GM12878 (cell line): ENCODE results near the gene IQGAP1. TPM values are rescaled to one million over a fixed set of nuclear protein-coding genes. Genes with fewer than 3 reads are reported as not detected.

Source experiments
- ATAC-seq: fragments of 200-7000 bp; cut with Tn5 transposase; 3 replicates; pipeline ENCODE4 v1.9.1; 2020; ENCODE audit warnings: mild to moderate bottlenecking, moderate library complexity
- BruUV-seq: library from RNA; stranded (reverse); fragments of 400-500 nt; replicated peaks from 2 replicates; lab custom pipeline; 2021; lab: Mats Ljungman, UMichigan
- CTCF ChIA-PET: fragments of 300-600 bp; sonication (Branson Sonifier 250); formaldehyde crosslinking; extraction: SDS; loops from one replicate; lab custom pipeline; 2021; ENCODE audit warnings: inconsistent platforms; lab: Yijun Ruan, JAX
- POLR2A ChIA-PET: fragments of 350-600 bp; formaldehyde crosslinking; extraction: SDS; loops from one replicate; lab custom pipeline; 2021; ENCODE audit warnings: inconsistent platforms; lab: Charles Lee
- RAD21 ChIA-PET: fragments of 300-600 bp; sonication (Branson Sonifier 250); formaldehyde crosslinking; loops from one replicate; lab custom pipeline; 2023; ENCODE audit warnings: antibody characterized with exemption; ENCODE audit not compliant: unreplicated experiment; lab: Charles Lee
- SMC1A ChIA-PET: fragments of 300-600 bp; sonication (Branson Sonifier 250); formaldehyde crosslinking; loops from one replicate; lab custom pipeline; 2023; ENCODE audit not compliant: unreplicated experiment, uncharacterized antibody; lab: Charles Lee
- DNase-seq: peaks from one replicate; pipeline ENCODE4 v3.0.0-alpha.2; 2011; ENCODE audit warnings: low read depth, low spot score
- FAIRE-seq: peaks from 3 replicates; lab custom pipeline; 2011; peaks lifted over from hg19 to GRCh38; lab: Jason Lieb, UNC
- H2AFZ ChIP-seq: 2 replicates; pipeline ENCODE4 v1.6.0; 2011; ENCODE audit warnings: low read depth, low read length, control low read depth; ENCODE audit not compliant: control insufficient read depth
- H3K27ac ChIP-seq: 2 replicates; pipeline ENCODE4 v1.5.1; 2011; ENCODE audit warnings: control low read depth; ENCODE audit not compliant: control insufficient read depth, insufficient read depth
- H3K27me3 ChIP-seq, 2 experiments: replicated peaks in 1 of 2; 2 replicates each; pipeline versions ENCODE4 v1.6.0 to v1.6.1; 2011; ENCODE audit warnings: low read length in 1 of 2; ENCODE audit not compliant: control insufficient read depth in 2 of 2, insufficient read depth in 2 of 2
- H3K36me3 ChIP-seq, 2 experiments: 2 replicates each; pipeline ENCODE4 v1.5.1; 2011; ENCODE audit warnings: low read length in 1 of 2; ENCODE audit not compliant: control insufficient read depth in 2 of 2, insufficient read depth in 2 of 2
- H3K4me1 ChIP-seq: 2 replicates; pipeline ENCODE4 v1.6.1; 2011; ENCODE audit warnings: mild to moderate bottlenecking, low read length, moderate library complexity, mixed read lengths; ENCODE audit not compliant: control insufficient read depth, insufficient read depth
- H3K4me2 ChIP-seq: 2 replicates; pipeline ENCODE4 v1.6.0; 2011; ENCODE audit warnings: control low read depth; ENCODE audit not compliant: control insufficient read depth, insufficient read depth
- H3K4me3 ChIP-seq: fragments of 200-600 bp; sonication (generic); 2 replicates; pipeline ENCODE4 v1.5.1; 2016
- H3K79me2 ChIP-seq: 2 replicates; pipeline ENCODE4 v1.6.0; 2011; ENCODE audit warnings: low read length; ENCODE audit not compliant: control insufficient read depth, insufficient read depth
- H3K9ac ChIP-seq: 2 replicates; pipeline ENCODE4 v1.8.0; 2011; ENCODE audit warnings: low read length, control low read depth, mixed read lengths; ENCODE audit not compliant: control insufficient read depth, insufficient read depth
- H3K9me3 ChIP-seq: replicated peaks from 3 replicates; pipeline ENCODE4 v1.5.1; 2011; ENCODE audit warnings: mild to moderate bottlenecking, low read length; ENCODE audit not compliant: control insufficient read depth, insufficient read depth
- H4K20me1 ChIP-seq: 2 replicates; pipeline ENCODE4 v1.6.0; 2011; ENCODE audit not compliant: control insufficient read depth, insufficient read depth
- BACH1 ChIP-seq: fragments of 450-650 bp; IDR thresholded peaks from 2 replicates; pipeline ENCODE4 v1.6.1; 2017; ENCODE audit warnings: mild to moderate bottlenecking, borderline replicate concordance
- GATAD2B ChIP-seq: fragments of 450-650 bp; conservative IDR thresholded peaks from 2 replicates; pipeline ENCODE4 v1.6.1; 2017; ENCODE audit warnings: low read depth, mild to moderate bottlenecking, moderate library complexity
- LARP7 ChIP-seq: fragments of 450-650 bp; IDR thresholded peaks from 2 replicates; pipeline ENCODE4 v1.6.1; 2017; ENCODE audit warnings: mild to moderate bottlenecking
- MEF2A ChIP-seq: IDR thresholded peaks from 2 replicates; pipeline ENCODE4 v1.6.1; 2011; ENCODE audit warnings: low read depth, mild to moderate bottlenecking, low read length, moderate library complexity; ENCODE audit not compliant: insufficient read depth
- NFYA ChIP-seq: IDR thresholded peaks from 2 replicates; pipeline ENCODE4 v1.6.1; 2011; ENCODE audit warnings: low read depth, mild to moderate bottlenecking, low read length, improper control_type of control experiment, borderline replicate concordance
- RAD51 ChIP-seq: fragments of 450-650 bp; IDR thresholded peaks from 2 replicates; pipeline ENCODE4 v1.6.1; 2016; ENCODE audit warnings: moderate library complexity, mild to moderate bottlenecking, inconsistent platforms
- RBBP5 ChIP-seq: fragments of 200-600 bp; sonication (generic); conservative IDR thresholded peaks from 2 replicates; pipeline ENCODE4 v1.6.1; 2016
- RFX5 ChIP-seq: IDR thresholded peaks from 2 replicates; pipeline ENCODE4 v1.6.1; 2011; ENCODE audit warnings: low read depth, low read length, improper control_type of control experiment
- SUPT20H ChIP-seq: IDR thresholded peaks from 2 replicates; pipeline ENCODE4 v1.6.1; 2011; ENCODE audit warnings: low read depth, mild to moderate bottlenecking, low read length, moderate library complexity, borderline replicate concordance; ENCODE audit not compliant: control insufficient read depth
- TBL1XR1 ChIP-seq: IDR thresholded peaks from 2 replicates; pipeline ENCODE4 v1.6.1; 2012; ENCODE audit warnings: low read depth, low read length, improper control_type of control experiment
- ZSCAN29 ChIP-seq: fragments of 450-650 bp; IDR thresholded peaks from 2 replicates; pipeline ENCODE4 v1.6.1; 2017; ENCODE audit warnings: mild to moderate bottlenecking, moderate library complexity
- WGBS: methylation state at CpG from one replicate; pipeline ENCODE4 v1.1.6; 2016; ENCODE audit warnings: low lambda C conversion rate; ENCODE audit not compliant: insufficient replicate concordance, insufficient coverage; ENCODE audit errors: missing lambda C conversion rate; 5-methylcytosine and 5-hydroxymethylcytosine counted together
- in situ Hi-C: fragments of 300-500 bp; cut with MboI; formaldehyde crosslinking; loops from 9 replicates; pipeline ENCODE4 v1.14.3; 2018; ENCODE audit warnings: mixed read lengths
- intact Hi-C: fragments of 100-400 bp; cut with micrococcal nuclease; formaldehyde crosslinking; loops from one replicate; pipeline ENCODE4 v1.14.2; 2022; ENCODE audit not compliant: unreplicated experiment
- polyA plus RNA-seq, 11 experiments: library from polyadenylated mRNA; depleted of rRNA in 4 of 11; unstranded in 6 of 11; stranded (reverse) in 5 of 11; fragments of >200 nt; fragmentation: Nextera tagmentation in 4 of 11; fragmentation: Illumina TruSeq in 1 of 11; extraction: Ambion mirVana in 4 of 11; extraction: Trizol in 1 of 11; gene quantifications; 1 replicate in 1 of 11; 2 replicates in 10 of 11; pipeline versions ENCODE4 v1.2.1 to v1.2.3, GENCODE V29; 2011 to 2016; ENCODE audit warnings: inconsistent platforms in 2 of 11, missing spikeins in 2 of 11, low read depth in 1 of 11
- total RNA-seq, 4 experiments: library from RNA; depleted of rRNA in 3 of 4; stranded (reverse); fragments of >200 nt in 3 of 4; fragmentation: Illumina TruSeq in 1 of 4; extraction: Trizol in 1 of 4; gene quantifications; 2 replicates each; pipeline versions ENCODE4 v1.2.1 to v1.2.3, GENCODE V29; 2013 to 2021
- TF ChIP-seq, protein P1 (sequence below): fragments of 450-650 bp; IDR thresholded peaks from 2 replicates; pipeline ENCODE4 v1.6.1; 2018; ENCODE audit warnings: borderline replicate concordance, mild to moderate bottlenecking; ENCODE audit not compliant: partially characterized antibody

IQGAP1 gene
- total and polyA plus RNA-seq, 10 of the 15 experiments (the other 5 are each of a cell fraction or from before 2014, with no cell fraction given), result 65.2 to 250 (median 112) TPM

DNA sequence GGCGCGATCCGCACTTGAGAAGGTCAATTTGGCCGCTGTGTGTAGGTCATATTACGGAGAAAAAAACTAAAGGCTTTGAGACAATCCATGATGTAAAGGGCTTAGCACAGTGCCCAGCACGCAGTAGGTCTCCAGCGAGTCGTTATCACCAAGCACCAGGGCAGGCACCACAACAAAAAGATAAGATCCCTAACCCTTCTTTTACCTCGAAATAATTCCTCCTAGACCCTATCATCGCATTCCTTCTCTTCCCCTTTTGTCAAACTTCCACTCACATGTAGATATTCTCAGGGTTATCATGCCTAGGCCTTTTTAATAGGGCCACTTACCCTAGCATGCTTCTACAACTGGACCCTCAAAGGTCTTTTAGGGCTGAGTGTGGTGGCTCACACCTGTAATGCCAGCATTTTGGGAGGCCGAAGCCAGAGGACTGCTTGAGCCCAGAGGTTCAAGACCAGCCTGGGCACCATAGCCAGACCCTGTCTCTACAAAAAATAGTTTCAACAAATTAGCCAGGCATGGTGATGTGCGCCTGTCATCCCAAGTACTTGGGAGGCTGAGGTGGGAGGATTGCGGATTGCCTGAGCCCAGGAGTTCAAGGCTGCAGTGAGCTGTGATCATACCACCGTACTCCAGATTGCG lies 22.5 kb upstream of the IQGAP1 start:
- TF ChIP-seq RBBP5 (no peak), BACH1 (no peak), MEF2A (no peak), ZSCAN29 (no peak), TBL1XR1 (no peak)
- no TSS peak for BruUV-seq
- POLR2A ChIA-PET, result interaction anchor here (0.7 kb wide), 1 partner anchor 28 kb away, joined by 3 read pairs; no protein-coding TSS in a partner anchor
- ATAC-seq, result no peak
- Histone ChIP-seq H3K27me3 (no peaks in the 10 kb centered on the region), H3K4me3 (no peak overlapping the region), H3K27ac (no peak overlapping the region), H4K20me1 (no peaks in the 10 kb centered on the region), H3K9ac (no peak overlapping the region), H3K9me3 (no peaks in the 10 kb centered on the region), H3K4me2 (no peak overlapping the region), H2AFZ (no peak overlapping the region), H3K79me2 (no peaks in the 10 kb centered on the region), H3K4me1 (no peaks in the 10 kb centered on the region), H3K36me3 (no peaks in the 10 kb centered on the region)
- WGBS, result 83% methylated on average over 15 of the region's 15 CpGs
- in situ Hi-C loops (no loop called here), intact Hi-C loops (no loop called here)
- CTCF ChIA-PET, result no interaction called here
- SMC1A ChIA-PET, result no interaction called here
- no peak for DNase-seq
- RAD21 ChIA-PET, result no interaction called here
- no peak for FAIRE-seq

DNA sequence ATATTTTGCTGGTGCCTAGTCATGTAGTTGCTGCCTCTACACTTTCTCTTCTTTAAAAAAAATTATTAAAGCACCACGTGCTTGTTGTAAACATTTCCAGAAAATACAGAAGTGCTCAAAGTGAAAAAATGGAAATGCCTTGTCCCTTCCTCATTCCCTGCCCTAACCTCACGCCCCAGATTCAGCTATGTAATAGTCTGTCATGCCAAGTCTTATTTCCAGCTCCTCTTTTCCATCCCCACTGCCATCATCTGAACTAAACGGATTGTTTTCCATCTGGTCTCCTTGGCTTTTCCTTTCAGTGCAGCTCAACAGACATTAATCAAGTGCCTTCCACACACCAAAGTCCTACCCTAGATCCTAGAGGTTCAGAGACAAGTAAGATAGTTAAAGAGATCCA lies 20.5 kb upstream of the IQGAP1 start:
- H3K4me2 ChIP-seq, result no peak overlapping the region
- no peaks in the 10 kb centered on the region for H3K9me3 ChIP-seq
- no peaks in the 10 kb centered on the region for H4K20me1 ChIP-seq
- H3K4me3 ChIP-seq, result no peak overlapping the region
- ChIA-PET SMC1A (interaction anchor here (0.8 to 1.5 kb wide), 6 partner anchors 11 to 112 kb away, joined by 3 to 5 read pairs (median 4); no protein-coding TSS in a partner anchor), POLR2A (no interaction called here), CTCF (interaction anchor here (1.0 to 3.4 kb wide), 4 partner anchors 14 to 564 kb away, joined by 3 to 9 read pairs (median 4); no protein-coding TSS in a partner anchor), RAD21 (interaction anchor here (1.2 kb wide), 2 partner anchors 48 to 114 kb away, joined by 3 to 4 read pairs; no protein-coding TSS in a partner anchor)
- H3K27me3 ChIP-seq, result no peaks in the 10 kb centered on the region
- no peak overlapping the region for H3K27ac ChIP-seq
- 27% methylated on average over 3 of the region's 3 CpGs for WGBS
- H3K36me3 ChIP-seq, result no peaks in the 10 kb centered on the region
- in situ Hi-C loops (no loop called here), intact Hi-C loops (no loop called here)
- FAIRE-seq (no peak), ATAC-seq (no peak), DNase-seq (no peak)
- BruUV-seq, result no TSS peak
- no peaks in the 10 kb centered on the region for H3K79me2 ChIP-seq
- H2AFZ ChIP-seq, result no peak overlapping the region
- no peaks in the 10 kb centered on the region for H3K4me1 ChIP-seq
- H3K9ac ChIP-seq, result no peak overlapping the region
- TF ChIP-seq RAD51 (no peak), NFYA (no peak), GATAD2B (no peak), SUPT20H (no peak), RFX5 (no peak), LARP7 (no peak)
- TF ChIP-seq, protein P1, sequence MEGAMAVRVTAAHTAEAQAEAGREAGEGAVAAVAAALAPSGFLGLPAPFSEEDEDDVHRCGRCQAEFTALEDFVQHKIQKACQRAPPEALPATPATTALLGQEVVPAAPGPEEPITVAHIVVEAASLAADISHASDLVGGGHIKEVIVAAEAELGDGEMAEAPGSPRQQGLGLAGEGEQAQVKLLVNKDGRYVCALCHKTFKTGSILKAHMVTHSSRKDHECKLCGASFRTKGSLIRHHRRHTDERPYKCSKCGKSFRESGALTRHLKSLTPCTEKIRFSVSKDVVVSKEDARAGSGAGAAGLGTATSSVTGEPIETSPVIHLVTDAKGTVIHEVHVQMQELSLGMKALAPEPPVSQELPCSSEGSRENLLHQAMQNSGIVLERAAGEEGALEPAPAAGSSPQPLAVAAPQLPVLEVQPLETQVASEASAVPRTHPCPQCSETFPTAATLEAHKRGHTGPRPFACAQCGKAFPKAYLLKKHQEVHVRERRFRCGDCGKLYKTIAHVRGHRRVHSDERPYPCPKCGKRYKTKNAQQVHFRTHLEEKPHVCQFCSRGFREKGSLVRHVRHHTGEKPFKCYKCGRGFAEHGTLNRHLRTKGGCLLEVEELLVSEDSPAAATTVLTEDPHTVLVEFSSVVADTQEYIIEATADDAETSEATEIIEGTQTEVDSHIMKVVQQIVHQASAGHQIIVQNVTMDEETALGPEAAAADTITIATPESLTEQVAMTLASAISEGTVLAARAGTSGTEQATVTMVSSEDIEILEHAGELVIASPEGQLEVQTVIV, result no peak
